Coronary artery (tissue), 2 donors: ENCODE measurements around the gene CLIC2.
"Not testable (repeated sequence)": the region's sequence is repeated elsewhere in the genome, so short reads cannot be mapped to it uniquely, and the experiment has no call there.

Experiments used
- DNase-seq: peaks from one replicate; pipeline ENCODE4 v3.0.0-alpha.2; 2017; ENCODE audit warnings: low spot score
- H3K27ac ChIP-seq, 2 donors: fragments of 200-600 bp; sonication (generic); one replicate each; pipeline ENCODE4 v1.5.1; 2016 to 2019
- H3K4me3 ChIP-seq: fragments of 200-600 bp; sonication (generic); 2 replicates; pipeline ENCODE4 v1.5.1; 2016; ENCODE audit warnings: mild to moderate bottlenecking, moderate library complexity
- CTCF ChIP-seq: fragments of 200-600 bp; sonication (generic); IDR thresholded peaks from one replicate; pipeline ENCODE4 v1.5.1; 2019; ENCODE audit warnings: antibody characterized with exemption

Gene CLIC2

GRCh38 chrX:155329293-155329692 lies 5.1 kb downstream of the CLIC2 start:
- no peak for TF ChIP-seq CTCF
- no peak for DNase-seq
- H3K4me3 ChIP-seq: no peak overlapping the region
- no peak overlapping the region for H3K27ac ChIP-seq

- no peak overlapping the region for H3K27ac ChIP-seq
- TF ChIP-seq CTCF: no peak
- no peak for DNase-seq
- H3K4me3 ChIP-seq: no peak overlapping the region
Observed at GRCh38 chrX:155326610-155327009, 7.8 kb downstream of the CLIC2 start.

GRCh38 chrX:155314260-155314659 lies 20.2 kb downstream of the CLIC2 start:
- no peak overlapping the region for H3K4me3 ChIP-seq
- no peak overlapping the region for H3K27ac ChIP-seq
- no peak for TF ChIP-seq CTCF
- DNase-seq: no peak

- TF ChIP-seq CTCF: no peak
- Histone ChIP-seq H3K27ac (no peak overlapping the region), H3K4me3 (no peak overlapping the region)
- DNase-seq: no peak
Observed at GRCh38 chrX:155313766-155314165, 20.6 kb downstream of the CLIC2 start.

GRCh38 chrX:155293771-155294170 lies 40.6 kb downstream of the CLIC2 start:
- no peak for TF ChIP-seq CTCF
- no peak for DNase-seq
- Histone ChIP-seq H3K4me3 (no peak overlapping the region), H3K27ac (no peak overlapping the region)

GRCh38 chrX:155279873-155280272 lies 54.5 kb downstream of the CLIC2 start:
- Histone ChIP-seq H3K27ac (no peak overlapping the region), H3K4me3 (no peak overlapping the region)
- DNase-seq: no peak
- no peak for TF ChIP-seq CTCF

GRCh38 chrX:155270969-155271368 lies 63.4 kb downstream of the CLIC2 start:
- no peak overlapping the region for H3K27ac ChIP-seq
- no peak for TF ChIP-seq CTCF
- no peak for DNase-seq

GRCh38 chrX:155267995-155268394 lies 66.4 kb downstream of the CLIC2 start:
- not testable (repeated sequence) for H3K27ac ChIP-seq, H3K4me3 ChIP-seq, DNase-seq

More at GRCh38 chrX:155270969-155271368, 63.4 kb downstream of the CLIC2 start:
- no peak overlapping the region for H3K4me3 ChIP-seq
